GM21447 (cell line): ENCODE measurements around the gene TSHZ1.

Experiments
- ATAC-seq: cut with Tn5 transposase; IDR thresholded peaks from one replicate; pipeline ENCODE4 v1.9.1; 2021; ENCODE audit not compliant: unreplicated experiment

Gene TSHZ1

DNA sequence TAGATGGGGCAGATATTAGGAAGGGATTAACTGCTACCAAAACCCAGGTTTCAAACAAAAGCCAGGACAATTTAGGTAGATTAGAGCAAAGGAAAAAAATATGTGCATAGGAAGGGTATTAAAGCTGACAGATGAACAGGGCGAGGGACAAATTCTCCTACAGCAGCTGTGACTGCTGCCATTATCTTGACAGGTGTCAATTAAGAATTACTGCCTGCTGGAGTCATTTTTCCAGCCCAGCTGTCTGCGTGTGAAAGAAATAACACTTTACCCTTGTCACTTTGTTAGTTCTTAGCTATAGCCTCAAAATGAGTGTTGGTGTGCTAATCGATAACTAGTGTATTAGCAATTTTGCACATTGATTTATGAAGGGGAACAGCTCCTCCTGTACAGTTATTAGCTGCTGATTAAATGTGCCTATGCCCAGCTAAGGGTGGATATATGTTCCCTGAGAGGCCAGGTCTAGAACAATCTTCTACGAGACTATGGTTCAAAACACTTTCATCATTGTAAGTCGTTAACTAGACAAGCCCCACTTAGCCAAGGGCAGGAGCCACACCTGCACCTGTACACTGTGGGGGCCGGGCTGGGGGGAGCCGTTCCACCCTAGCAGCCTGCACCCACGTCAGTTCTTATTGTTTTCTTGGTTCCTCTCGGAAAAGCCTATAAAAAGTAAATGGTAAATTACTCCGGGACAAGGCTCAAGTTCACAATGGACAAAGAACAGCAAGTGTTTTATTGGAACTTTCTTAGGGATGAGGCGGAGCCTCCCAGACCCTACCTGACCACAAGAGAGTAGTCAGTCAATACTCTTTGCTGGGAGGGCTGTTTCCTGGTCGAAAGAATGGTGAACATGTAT is 7.7 kb downstream of the TSHZ1 start:
- ATAC-seq = no peak

DNA sequence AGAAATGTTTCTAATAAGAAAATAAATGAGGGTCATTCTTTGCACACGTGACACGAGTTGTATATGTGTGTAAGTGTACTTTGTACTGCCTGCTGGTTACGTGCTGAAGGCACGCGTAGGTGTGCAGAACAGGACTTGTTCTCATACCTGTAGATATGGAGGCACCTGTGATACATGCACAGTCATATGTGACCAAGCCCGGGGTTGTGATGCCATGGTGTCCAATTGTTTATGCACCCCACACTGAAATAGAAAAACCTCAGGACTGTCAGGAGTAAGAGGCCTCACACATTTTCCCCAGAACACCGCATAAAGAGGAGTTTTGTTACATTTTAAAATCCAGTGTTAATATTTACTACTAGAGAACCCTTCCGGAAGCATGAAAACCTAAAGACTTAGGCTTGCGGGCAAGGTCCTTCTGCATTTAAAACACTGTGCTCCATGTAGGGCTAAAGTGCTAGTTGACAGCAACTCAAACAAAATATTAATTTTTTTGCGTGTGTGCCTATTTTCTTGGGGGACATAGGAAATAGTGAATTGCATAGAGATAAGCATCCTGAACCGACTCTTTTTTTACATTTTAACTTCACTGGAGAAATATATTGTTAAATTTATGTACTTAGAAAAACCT is 9.3 kb downstream of the TSHZ1 start:
- ATAC-seq = no peak

GRCh38 chr18:75220551-75221355 is 10.2 kb downstream of the TSHZ1 start:
- ATAC-seq = no peak

GRCh38 chr18:75221397-75221796 is 10.8 kb downstream of the TSHZ1 start:
- no peak for ATAC-seq

- no peak for ATAC-seq
Measured at GRCh38 chr18:75221897-75222296, 11.3 kb downstream of the TSHZ1 start.

DNA sequence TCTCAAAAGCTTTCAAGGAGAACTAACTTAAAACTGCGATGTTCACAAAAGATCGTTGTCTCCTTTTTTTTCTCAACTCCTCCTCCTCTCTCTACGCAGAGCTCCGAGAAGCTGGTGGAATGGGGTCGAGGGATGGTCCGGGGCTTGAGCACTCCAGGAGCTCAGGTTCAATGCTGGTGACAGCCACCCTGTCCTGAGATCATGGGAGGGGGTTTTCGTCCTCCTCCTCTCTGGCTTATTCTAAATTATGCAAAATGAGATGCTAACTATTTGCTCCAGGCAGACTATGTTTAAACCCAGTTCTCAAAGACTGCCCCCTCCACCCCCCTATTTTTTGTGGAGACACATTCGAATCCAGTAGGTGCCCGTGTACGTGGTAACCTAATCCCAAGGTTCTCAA is 11.8 kb downstream of the TSHZ1 start:
- ATAC-seq = no peak

GRCh38 chr18:75223687-75224347 is 13.2 kb downstream of the TSHZ1 start:
- ATAC-seq = no peak

DNA sequence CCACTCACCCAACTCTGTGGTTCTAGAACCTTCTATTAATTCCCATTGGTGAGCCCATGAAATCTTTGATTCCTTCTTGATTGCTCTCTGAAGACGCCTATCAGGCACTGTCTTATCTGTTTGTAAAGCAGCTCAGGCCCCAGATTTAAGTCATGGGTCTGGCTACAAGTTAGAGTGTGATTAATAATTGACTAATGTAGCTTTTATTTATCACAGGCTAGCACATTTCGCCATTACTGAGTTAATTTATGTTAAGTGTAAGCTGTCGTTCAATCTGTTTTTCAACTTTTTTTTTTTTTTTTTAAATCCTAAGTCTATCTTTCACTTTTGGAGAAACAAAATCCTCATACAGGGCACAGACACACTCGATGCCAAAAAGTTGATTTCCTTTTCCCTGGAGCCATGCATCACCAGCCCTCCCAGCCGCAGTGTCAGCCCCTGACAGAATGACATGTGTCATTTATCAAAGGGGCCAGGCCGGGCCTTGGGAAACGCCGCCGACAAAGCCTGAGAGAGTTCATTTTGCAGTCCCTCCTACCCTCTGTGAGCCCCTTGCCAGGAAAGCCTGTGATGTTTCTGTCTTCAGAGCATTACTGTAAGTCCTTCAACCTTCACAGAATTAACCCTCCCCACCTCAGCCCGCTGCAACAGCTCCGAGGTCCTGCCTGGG is 15.8 kb downstream of the TSHZ1 start:
- ATAC-seq = no peak

DNA sequence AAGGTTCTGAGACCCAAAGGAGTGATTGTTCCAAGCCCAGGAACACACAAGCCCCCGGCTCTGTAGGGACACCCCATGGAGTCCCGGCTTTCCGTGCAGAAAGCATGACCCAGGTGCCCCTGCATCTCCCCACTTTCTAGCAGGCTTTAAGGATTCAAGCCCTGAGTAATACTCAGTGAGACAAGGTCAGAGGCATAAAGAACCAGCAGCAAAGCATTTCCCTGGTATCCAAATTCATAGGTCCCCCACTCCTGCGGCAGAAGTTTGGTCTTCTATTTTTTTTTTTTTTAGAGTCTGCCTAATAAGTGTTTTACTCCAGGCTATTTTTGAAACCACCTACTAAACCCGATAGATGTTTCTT is 16.3 kb downstream of the TSHZ1 start:
- no peak for ATAC-seq

GRCh38 chr18:75227535-75228296 is 17.1 kb downstream of the TSHZ1 start:
- no peak for ATAC-seq

DNA sequence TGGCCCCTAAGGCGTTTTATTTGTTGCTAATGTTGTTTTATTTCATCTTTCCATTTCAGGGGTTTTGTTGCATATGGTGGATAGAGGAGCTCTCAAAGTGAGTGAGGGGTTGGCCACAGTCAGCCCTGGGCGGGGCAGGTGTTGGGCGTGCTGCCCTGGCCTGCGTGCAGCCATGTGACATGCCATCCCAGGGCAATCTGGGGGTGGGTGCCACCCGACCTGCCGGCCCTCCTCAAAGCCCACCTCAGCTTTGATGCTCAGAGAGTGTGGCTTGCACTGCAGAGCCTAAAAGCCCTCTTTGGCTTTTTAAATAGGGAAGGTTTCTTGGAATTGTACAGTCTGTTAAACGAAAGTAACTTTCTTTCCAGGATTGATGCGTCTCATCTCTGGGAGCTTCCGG is 18.4 kb downstream of the TSHZ1 start:
- ATAC-seq = no peak

DNA sequence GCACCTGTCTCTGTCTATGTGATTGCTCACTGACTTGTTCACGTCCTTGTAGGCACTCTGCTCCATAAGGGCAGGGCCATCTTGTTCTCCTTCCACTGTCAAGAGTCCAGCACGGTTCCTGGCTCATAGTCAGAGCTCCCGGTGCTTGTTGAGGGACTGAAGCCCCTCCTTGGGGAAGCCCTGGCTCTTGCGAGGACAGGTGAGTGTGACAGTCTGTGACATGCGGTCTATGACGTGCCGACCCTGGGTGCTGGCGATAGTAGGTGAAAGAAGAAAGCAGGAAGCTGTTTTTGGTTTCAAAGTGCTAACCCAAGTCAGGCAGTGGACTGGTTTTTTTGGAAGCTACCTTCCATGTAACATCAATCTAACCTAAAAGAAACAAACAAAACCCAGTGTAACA is 18.8 kb downstream of the TSHZ1 start:
- ATAC-seq = no peak

DNA sequence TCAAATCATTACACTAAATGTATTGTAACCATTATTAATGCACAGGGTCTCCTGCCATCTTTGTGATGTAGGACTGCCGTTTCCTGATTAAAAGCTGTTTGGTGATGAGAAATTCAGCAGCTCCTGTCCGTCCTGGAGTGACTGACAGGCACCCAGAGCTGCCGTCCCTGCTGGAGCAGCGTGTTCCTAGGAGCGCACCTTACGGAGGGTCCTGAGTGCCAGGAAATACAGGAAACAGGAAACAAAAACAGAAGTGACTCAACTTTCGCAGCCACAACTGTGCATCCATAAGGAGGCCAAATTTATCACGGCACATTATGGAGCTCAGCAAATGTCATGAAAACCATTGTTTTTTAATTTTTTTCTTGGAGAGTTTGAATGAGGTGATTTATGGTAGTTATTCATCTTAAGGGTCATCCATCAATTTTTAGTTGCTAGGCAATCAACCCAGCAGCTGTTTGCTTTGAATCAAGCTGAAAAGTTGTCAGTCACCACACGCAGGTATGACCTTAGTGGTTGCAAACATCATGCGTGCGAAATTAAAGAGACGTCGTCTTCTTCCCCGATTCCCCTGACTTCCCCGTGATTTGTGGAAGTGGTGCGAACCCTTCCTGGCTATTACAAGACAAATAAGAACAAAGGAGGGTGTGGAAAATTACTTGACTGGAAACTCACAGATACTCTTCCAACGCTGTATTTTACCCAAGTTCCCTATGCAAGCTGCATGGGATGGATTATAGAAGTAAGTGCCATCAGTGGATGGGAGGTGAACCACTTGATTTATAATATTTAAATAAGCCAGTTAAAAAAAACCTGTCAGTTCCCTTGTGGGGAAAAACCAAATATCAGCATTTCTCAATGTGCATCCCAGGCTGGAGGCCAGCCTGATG is 19.8 kb downstream of the TSHZ1 start:
- no peak for ATAC-seq

- ATAC-seq = no peak
Measured at GRCh38 chr18:75231053-75231406, 20.4 kb downstream of the TSHZ1 start.

DNA sequence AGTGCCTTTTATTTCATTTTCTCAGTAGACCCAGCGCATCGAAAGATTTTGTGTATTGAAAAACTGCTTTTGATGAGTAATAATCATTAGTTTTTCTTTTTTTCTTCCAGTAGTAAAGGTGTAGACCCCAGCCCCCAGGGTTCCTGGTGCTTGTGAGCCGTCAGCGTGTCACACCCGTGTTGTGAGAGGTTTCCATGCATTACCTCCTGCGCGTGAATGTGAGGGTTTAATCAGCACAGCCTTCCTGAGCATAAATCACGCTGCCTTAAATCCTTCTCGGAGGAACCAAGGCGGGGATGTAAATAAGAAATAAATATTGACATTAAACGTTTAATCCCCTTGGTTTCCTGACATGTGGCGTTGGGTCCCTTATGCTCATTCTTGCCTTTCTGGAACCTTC is 24.3 kb downstream of the TSHZ1 start:
- no peak for ATAC-seq

DNA sequence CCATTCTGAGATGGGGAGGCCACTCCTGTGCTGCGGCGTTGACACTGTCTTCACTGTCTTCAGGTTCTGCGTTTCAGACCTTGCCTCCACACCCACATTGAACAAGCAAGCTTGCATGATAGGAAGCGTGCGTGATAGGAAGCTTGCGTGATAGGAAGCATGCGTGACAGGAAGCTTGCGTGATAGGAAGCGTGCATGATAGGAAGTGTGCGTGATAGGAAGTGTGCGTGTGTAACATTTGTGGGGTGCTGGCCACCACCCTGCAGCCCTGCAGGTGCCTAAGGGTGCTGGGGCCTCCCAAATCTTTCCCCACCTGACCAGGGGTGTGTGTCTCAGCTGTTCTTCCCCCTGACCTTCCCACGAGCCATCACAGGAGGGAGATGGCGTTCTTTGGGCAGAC is 25.3 kb downstream of the TSHZ1 start:
- ATAC-seq = no peak

GRCh38 chr18:75238100-75238499 is 27.5 kb downstream of the TSHZ1 start:
- ATAC-seq = no peak

DNA sequence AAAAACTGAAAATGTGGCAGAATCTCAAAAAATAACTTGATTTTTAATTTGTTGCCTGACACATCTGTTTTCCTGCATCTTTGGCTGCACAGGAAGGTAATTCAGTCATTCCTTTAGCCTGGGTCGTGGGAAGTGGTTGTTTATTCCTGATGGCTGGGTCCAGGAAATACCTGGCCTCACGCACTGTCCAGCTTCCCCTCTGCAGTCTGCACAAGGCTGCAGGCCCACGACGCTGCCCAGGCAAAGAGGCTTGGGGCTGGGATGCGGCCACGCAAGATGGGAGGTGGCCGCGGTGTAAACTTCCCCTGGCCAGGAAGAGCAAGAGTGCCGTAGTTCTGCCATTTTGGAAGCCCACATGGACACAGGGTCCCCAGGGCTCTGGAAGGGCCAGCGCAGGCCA is 28.2 kb downstream of the TSHZ1 start:
- no peak for ATAC-seq

- no peak for ATAC-seq
Measured at GRCh38 chr18:75240433-75240832, 29.8 kb downstream of the TSHZ1 start.
